A549 treated with ZK216348 at 1 μM for 4 hours (cell line): ENCODE results near the gene JMJD1C. TPM values are rescaled to one million over a fixed set of nuclear protein-coding genes. Genes with fewer than 3 reads are reported as not detected.

ENCODE experiments used
- total RNA-seq: library from RNA; stranded (reverse); fragments of 200-300 nt; extraction: Qiagen RNA extraction; gene quantifications from 5 replicates; pipeline ENCODE4 v1.2.3, GENCODE V29; 2022; ENCODE audit warnings: low read depth

The JMJD1C gene, protein sequence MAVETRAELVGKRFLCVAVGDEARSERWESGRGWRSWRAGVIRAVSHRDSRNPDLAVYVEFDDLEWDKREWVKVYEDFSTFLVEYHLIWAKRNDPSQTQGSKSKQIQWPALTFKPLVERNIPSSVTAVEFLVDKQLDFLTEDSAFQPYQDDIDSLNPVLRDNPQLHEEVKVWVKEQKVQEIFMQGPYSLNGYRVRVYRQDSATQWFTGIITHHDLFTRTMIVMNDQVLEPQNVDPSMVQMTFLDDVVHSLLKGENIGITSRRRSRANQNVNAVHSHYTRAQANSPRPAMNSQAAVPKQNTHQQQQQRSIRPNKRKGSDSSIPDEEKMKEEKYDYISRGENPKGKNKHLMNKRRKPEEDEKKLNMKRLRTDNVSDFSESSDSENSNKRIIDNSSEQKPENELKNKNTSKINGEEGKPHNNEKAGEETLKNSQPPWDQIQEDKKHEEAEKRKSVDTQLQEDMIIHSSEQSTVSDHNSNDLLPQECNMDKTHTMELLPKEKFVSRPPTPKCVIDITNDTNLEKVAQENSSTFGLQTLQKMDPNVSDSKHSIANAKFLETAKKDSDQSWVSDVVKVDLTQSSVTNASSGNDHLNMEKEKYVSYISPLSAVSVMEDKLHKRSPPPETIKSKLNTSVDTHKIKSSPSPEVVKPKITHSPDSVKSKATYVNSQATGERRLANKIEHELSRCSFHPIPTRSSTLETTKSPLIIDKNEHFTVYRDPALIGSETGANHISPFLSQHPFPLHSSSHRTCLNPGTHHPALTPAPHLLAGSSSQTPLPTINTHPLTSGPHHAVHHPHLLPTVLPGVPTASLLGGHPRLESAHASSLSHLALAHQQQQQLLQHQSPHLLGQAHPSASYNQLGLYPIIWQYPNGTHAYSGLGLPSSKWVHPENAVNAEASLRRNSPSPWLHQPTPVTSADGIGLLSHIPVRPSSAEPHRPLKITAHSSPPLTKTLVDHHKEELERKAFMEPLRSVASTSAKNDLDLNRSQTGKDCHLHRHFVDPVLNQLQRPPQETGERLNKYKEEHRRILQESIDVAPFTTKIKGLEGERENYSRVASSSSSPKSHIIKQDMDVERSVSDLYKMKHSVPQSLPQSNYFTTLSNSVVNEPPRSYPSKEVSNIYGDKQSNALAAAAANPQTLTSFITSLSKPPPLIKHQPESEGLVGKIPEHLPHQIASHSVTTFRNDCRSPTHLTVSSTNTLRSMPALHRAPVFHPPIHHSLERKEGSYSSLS (N-terminal part only)
- total RNA-seq: 16.1 to 27.1 TPM (median 19.7 TPM) in 5 replicates

DNA sequence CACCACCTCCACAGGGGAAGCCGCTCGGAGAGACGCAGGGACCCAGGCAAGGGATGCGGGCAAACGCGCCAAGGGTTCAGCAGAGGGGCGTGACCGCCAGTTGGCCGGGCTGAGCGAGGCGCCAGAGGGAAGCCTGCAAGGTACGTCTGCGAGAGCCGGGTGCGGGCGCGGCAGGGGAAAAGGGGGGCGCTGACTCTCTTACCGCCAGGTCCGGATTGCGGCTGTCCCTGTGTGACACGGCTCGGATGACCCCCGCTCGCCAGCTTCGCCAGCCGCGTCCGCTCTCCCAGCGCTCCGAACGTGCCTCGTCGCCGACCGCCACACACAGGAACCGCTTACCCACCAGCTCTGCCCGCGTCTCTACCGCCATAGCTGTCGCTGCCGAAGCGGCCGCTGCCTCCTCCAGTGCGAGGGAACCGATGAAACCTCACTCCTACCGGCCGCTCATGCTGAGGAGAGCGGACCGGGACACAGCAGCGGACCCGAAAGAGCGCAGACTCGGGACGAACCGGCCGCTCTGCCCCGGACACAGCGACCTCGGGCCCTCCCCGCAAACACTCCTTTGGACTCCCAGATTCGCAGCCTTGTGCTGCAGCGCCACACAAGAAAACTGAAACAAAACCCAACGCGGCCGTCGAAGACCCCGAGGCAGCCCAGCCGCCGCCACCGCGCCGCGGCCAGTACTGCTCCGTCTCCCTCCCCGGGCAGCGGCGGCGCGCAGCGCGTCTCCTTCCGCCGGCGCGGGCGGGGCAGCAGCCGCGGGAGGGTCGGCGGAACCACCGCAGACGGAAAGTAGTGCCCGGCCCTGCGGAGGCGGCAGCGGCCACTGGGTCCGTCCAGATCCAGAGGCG is at the start of gene JMJD1C:
TSS of gene JMJD1C (minus strand) at position 685 of the 851 bp plus-strand sequence. CDS start at position 370, 315 bp downstream.

DNA sequence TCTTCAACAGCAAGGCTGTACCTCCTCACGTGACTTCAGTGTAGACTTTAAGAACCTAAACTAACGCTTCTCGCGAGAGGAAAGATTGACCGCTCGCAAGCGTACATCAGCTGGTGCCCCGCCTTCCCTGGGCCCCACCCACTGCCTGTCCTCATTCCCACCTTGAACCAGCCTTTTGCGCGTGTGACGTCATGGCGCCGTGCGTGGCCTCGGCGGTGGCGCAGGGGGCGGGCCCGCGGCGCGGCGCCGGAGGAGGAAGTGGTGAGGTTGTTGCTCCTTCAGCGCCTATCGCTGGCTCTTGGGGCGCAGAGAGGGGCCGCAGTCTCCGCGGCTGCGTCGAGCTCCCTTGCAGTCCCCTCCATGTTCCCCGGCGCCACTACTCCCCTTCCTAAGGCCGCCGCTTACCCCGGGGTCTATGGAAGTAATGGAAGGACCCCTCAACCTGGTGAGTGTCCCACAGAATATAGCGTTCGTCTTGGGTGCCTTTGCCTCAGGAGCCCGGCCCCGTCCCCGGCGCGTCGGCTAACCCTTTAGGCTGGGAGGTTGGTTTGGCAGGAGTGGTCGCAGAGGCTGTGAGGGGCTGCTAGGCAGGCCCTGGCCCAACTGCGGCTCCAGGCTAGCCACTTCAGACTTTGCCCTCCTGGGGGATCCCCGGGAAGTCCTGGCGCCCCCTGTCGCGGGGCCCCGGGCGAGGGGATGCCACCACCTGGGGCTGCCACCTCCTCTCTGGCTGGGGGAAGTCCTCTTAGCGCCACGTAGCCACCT is 332.5 kb downstream of the JMJD1C start, which contains the start of gene NRBF2:
TSS of gene NRBF2 (plus strand) at position 273 of the 765 bp plus-strand sequence. CDS start at position 416, 143 bp downstream.

Other genes with a start within 250 kb of the JMJD1C start
- gene REEP3, start 55.4 kb upstream of the JMJD1C start, total RNA-seq: 14.1 to 37.4 TPM (median 17.8 TPM) in 5 replicates